Esophagus squamous epithelium (tissue), 4 donors: ENCODE results near the gene WDR91.

Experiments
- CTCF ChIP-seq, 6 experiments: fragments of 450-650 bp in 4 of 6; fragments of 200-600 bp in 2 of 6; sonication (generic) in 2 of 6; IDR thresholded peaks; one replicate each; pipeline ENCODE4 v1.5.1; 2016 to 2019; ENCODE audit warnings: antibody characterized with exemption in 6 of 6, mild to moderate bottlenecking in 4 of 6, moderate library complexity in 4 of 6
- POLR2A ChIP-seq, 4 donors: fragments of 450-650 bp; IDR thresholded peaks; one replicate each; pipeline ENCODE4 v1.6.1; 2017; ENCODE audit warnings: antibody characterized with exemption in 4 of 4, mild to moderate bottlenecking in 4 of 4, moderate library complexity in 3 of 4

GRCh38 chr7:135197343-135197742 is 14.0 kb downstream of the WDR91 start:
- no peak for TF ChIP-seq CTCF (IDR thresholded peaks at IDR 0.05)
- TF ChIP-seq POLR2A (IDR thresholded peaks at IDR 0.05) = no peak
